GM12892 (cell line): ENCODE results near the gene PRSS27.

Experiments used
- POLR2A ChIP-seq: IDR thresholded peaks from 2 replicates; pipeline ENCODE4 v1.6.1; 2011; ENCODE audit warnings: low read depth, low read length, control low read depth
- POLR2AphosphoS5 ChIP-seq: IDR thresholded peaks from 2 replicates; pipeline ENCODE4 v1.6.1; 2011; ENCODE audit warnings: low read depth, low read length, control low read depth
- TAF1 ChIP-seq: IDR thresholded peaks from 2 replicates; pipeline ENCODE4 v1.6.1; 2011; ENCODE audit warnings: low read depth, mild to moderate bottlenecking, control low read depth, low read length, borderline replicate concordance

- TF ChIP-seq POLR2A (peak; percentile 71; the same call in 1 of the 2 replicates), POLR2AphosphoS5 (no peak), TAF1 (no peak)
Measured at GRCh38 chr16:2673066-2673999, 46.7 kb downstream of the PRSS27 start.
